Uterus (tissue), 4 donors: ENCODE measurements around the gene PHLPP1. TPM values are rescaled to one million over a fixed set of nuclear protein-coding genes. Genes with fewer than 3 reads are reported as not detected.

Experiments
- DNase-seq, 2 donors: peaks; one replicate each; pipeline ENCODE4 v3.0.0-alpha.2; 2019 to 2020
- H3K27ac ChIP-seq, 2 donors: fragments of 200-600 bp; sonication (generic); 1 replicate in 1 of 2; 2 replicates in 1 of 2; pipeline ENCODE4 v1.5.1; 2016 to 2018
- H3K27me3 ChIP-seq, 2 donors: fragments of 200-600 bp; sonication (generic); one replicate each; pipeline ENCODE4 v1.5.1; 2018 to 2019; ENCODE audit warnings: control low read depth in 1 of 2
- H3K36me3 ChIP-seq, 2 donors: fragments of 200-600 bp; sonication (generic); one replicate each; pipeline ENCODE4 v1.5.1; 2019; ENCODE audit warnings: control low read depth in 1 of 2
- H3K4me1 ChIP-seq, 2 donors: fragments of 200-600 bp; sonication (generic); one replicate each; pipeline ENCODE4 v1.5.1; 2018 to 2019; ENCODE audit warnings: control low read depth in 1 of 2
- H3K4me3 ChIP-seq, 2 donors: fragments of 200-600 bp; sonication (generic); 1 replicate in 1 of 2; 2 replicates in 1 of 2; pipeline ENCODE4 v1.5.1; 2018 to 2019; ENCODE audit warnings: mild to moderate bottlenecking in 1 of 2
- H3K9me3 ChIP-seq, 2 donors: fragments of 200-600 bp; sonication (generic); one replicate each; pipeline ENCODE4 v1.5.1; 2019; ENCODE audit warnings: control low read depth in 1 of 2
- POLR2A ChIP-seq, 2 donors: fragments of 450-650 bp; IDR thresholded peaks; one replicate each; pipeline ENCODE4 v1.6.1; 2016; ENCODE audit warnings: antibody characterized with exemption in 2 of 2, mild to moderate bottlenecking in 1 of 2, moderate library complexity in 1 of 2
- intact Hi-C: fragments of 100-400 bp; cut with DNase I; formaldehyde crosslinking; loops from one replicate; pipeline ENCODE4 v1.15.1; 2023; ENCODE audit warnings: low total_unique reads
- total RNA-seq, 4 donors: library from RNA; depleted of rRNA in 3 of 4; stranded (reverse); fragments of >200 nt in 3 of 4; gene quantifications; one replicate each; pipeline versions ENCODE4 v1.1.0 to v1.2.4, GENCODE V29; 2014 to 2023
- TF ChIP-seq, protein P1 (sequence below), 4 experiments: fragments of 200-600 bp in 2 of 4; fragments of 450-650 bp in 2 of 4; sonication (generic) in 2 of 4; IDR thresholded peaks; one replicate each; pipeline ENCODE4 v1.5.1; 2016 to 2019; ENCODE audit warnings: antibody characterized with exemption in 4 of 4, mild to moderate bottlenecking in 2 of 4, moderate library complexity in 1 of 4
- donor health status: DM: yes; HTN: yes; CAD: no.

The PHLPP1 gene
- total RNA-seq, 4 donors from 2014 or later = 10.6 to 32.4 (median 14.1) TPM

DNA sequence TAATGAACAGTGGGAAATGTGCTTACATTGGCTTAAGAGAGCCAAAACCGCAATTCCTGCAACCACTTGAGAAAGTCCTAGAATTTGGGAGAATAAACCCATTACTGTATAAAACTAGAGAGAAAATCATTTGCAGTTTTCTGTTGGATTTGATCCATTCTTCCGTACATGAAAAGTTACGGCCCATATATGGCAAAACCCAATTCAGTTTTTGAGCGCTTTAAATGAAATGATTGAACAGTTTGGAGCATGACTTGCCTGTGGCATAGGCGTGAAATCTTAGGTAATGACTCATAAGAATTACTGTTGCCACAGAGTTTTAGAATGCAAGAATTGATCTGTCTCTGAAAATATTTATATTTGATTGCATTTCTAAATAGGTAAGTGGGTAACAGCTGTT lies 52.0 kb downstream of the PHLPP1 start:
- DNase-seq = no peak
- H3K36me3 ChIP-seq = no peaks in the 10 kb centered on the region
- intact Hi-C loops = no loop called here
- no peak overlapping the region for H3K4me3 ChIP-seq
- TF ChIP-seq, protein P1, sequence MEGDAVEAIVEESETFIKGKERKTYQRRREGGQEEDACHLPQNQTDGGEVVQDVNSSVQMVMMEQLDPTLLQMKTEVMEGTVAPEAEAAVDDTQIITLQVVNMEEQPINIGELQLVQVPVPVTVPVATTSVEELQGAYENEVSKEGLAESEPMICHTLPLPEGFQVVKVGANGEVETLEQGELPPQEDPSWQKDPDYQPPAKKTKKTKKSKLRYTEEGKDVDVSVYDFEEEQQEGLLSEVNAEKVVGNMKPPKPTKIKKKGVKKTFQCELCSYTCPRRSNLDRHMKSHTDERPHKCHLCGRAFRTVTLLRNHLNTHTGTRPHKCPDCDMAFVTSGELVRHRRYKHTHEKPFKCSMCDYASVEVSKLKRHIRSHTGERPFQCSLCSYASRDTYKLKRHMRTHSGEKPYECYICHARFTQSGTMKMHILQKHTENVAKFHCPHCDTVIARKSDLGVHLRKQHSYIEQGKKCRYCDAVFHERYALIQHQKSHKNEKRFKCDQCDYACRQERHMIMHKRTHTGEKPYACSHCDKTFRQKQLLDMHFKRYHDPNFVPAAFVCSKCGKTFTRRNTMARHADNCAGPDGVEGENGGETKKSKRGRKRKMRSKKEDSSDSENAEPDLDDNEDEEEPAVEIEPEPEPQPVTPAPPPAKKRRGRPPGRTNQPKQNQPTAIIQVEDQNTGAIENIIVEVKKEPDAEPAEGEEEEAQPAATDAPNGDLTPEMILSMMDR (IDR thresholded peaks at IDR 0.05) = no peak
- no peaks in the 10 kb centered on the region for H3K27me3 ChIP-seq
- no peak overlapping the region for H3K27ac ChIP-seq
- H3K9me3 ChIP-seq = no peaks in the 10 kb centered on the region
- H3K4me1 ChIP-seq = no peaks in the 10 kb centered on the region

DNA sequence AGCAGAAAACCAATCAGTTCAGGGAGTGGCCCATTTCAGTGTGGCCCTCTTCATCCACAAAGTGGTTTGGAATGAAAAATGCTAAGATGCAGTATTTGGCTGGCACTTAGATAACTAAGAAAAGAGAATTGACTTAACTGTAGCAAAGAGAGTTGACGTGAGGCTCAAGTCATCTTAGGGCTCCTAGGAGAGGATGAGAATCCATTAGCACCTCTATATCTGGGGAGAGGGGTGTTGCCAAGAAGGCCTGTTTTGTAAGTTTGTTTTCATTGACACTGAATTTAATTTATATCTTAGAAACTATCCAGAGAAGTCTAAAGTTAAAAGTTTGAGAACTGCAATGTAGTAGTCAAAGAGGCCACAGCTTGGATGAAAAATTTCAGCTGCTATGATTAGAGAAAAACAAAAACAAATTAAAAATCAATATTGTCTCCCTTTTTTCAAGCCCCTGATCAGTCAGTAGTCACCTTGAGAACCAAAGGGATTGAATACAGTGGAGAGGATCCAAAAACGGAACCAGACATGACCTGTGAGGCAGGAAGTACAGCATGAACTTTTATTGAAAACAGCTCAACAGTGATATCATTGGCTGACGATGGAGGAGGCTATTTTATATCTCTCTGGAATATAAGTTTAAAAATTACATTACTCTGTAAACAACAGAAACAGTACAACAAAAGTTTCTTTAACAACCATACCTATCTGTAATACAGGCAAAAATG lies 52.7 kb downstream of the PHLPP1 start:
- Histone ChIP-seq H3K36me3 (no peaks in the 10 kb centered on the region), H3K27ac (no peak overlapping the region), H3K9me3 (no peaks in the 10 kb centered on the region), H3K4me1 (no peaks in the 10 kb centered on the region), H3K27me3 (no peaks in the 10 kb centered on the region), H3K4me3 (no peak overlapping the region)
- DNase-seq = no peak
- no peak for TF ChIP-seq POLR2A (IDR thresholded peaks at IDR 0.05)
- TF ChIP-seq, protein P1 (IDR thresholded peaks at IDR 0.05) = no peak
- intact Hi-C loops = no loop called here

DNA sequence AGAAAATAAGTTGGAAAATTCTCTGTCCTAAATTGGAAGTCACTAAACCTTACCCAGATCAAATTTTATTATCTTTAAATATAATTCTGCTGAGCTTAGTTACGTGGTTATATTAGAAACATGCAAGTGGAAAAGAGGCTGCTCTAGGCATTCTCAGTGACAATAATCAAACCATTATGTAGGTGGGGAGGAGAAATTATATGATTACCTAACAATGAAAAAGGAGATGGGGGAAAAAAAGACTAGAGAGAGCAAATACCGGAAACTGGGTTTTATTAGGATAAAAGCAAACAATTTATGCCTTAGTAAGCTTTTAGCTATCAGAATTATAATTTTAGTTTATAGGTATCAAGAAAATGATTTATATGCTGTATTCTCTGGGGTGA lies 53.2 kb downstream of the PHLPP1 start:
- no peaks in the 10 kb centered on the region for H3K4me1 ChIP-seq
- no peaks in the 10 kb centered on the region for H3K9me3 ChIP-seq
- no peak overlapping the region for H3K27ac ChIP-seq
- intact Hi-C loops = no loop called here
- no peak for DNase-seq
- no peaks in the 10 kb centered on the region for H3K36me3 ChIP-seq
- TF ChIP-seq POLR2A (IDR thresholded peaks at IDR 0.05) = no peak
- TF ChIP-seq, protein P1 (IDR thresholded peaks at IDR 0.05) = no peak
- no peaks in the 10 kb centered on the region for H3K27me3 ChIP-seq
- no peak overlapping the region for H3K4me3 ChIP-seq

GRCh38 chr18:62769216-62769615 lies 53.9 kb downstream of the PHLPP1 start:
- no peak for DNase-seq
- Histone ChIP-seq H3K4me1 (no peaks in the 10 kb centered on the region), H3K27me3 (no peaks in the 10 kb centered on the region), H3K27ac (no peak overlapping the region), H3K36me3 (no peaks in the 10 kb centered on the region), H3K4me3 (no peak overlapping the region), H3K9me3 (no peaks in the 10 kb centered on the region)
- TF ChIP-seq, protein P1 (IDR thresholded peaks at IDR 0.05) = no peak
- no peak for TF ChIP-seq POLR2A (IDR thresholded peaks at IDR 0.05)
- intact Hi-C loops = no loop called here

DNA sequence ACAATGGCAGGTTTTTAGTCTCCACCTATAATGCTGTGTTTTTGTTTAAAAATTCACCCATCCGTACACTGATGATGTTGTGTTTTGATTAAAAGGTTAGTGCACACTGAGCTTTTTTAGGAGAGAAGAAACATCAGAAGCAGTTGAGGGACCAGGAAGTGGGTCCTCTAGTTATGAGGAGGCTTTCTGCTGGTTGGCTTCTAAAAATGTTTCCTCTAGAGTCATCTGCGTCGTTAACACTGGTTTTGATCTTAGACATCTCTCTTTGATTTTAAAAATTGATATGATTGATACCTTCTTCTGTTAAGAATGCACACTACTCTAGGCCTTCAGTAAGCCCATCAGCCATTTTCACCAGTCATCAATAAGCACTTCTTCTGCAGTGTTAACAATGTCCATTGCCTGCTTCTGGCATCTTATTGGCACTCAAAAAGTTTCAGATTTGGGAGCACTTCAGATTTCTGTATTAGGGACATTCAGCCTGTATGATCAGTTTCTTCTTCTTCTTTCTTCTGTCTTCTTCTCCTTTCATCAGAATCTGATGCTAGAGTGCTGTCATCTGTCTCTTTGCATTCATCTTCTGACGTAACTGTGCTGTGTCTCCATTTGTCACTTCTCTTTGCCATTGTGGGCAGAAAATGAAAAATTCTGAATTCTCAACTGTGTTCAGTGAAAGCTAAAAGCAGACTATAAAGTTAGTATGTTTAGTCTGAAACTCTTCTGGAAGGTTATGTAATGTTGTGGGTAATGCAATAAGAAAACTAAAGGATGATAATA lies 56.3 kb downstream of the PHLPP1 start:
- no peaks in the 10 kb centered on the region for H3K36me3 ChIP-seq
- intact Hi-C loops = no loop called here

More for the DNA sequence above, 56.3 kb downstream of the PHLPP1 start:
- H3K27me3 ChIP-seq = no peaks in the 10 kb centered on the region
- no peak for TF ChIP-seq POLR2A (IDR thresholded peaks at IDR 0.05)
- TF ChIP-seq, protein P1 (IDR thresholded peaks at IDR 0.05) = no peak
- no peak overlapping the region for H3K27ac ChIP-seq
- no peaks in the 10 kb centered on the region for H3K9me3 ChIP-seq
- no peak for DNase-seq
- H3K4me1 ChIP-seq = no peaks in the 10 kb centered on the region
- H3K4me3 ChIP-seq = no peak overlapping the region
